ENCODE measurements around the gene HAPLN2. TPM values are rescaled to one million over a fixed set of nuclear protein-coding genes. Genes with fewer than 3 reads are reported as not detected.
"Not testable (repeated sequence)": the region's sequence is repeated elsewhere in the genome, so short reads cannot be mapped to it uniquely, and the experiment has no call there.

Gene HAPLN2
- polyA plus RNA-seq, 3 donors from 2014 or later, result not detected

- H3K4me1 Mint-ChIP-seq, result no peaks in the 10 kb centered on the region
- H3K27me3 Mint-ChIP-seq (ENCODE audit: low read depth in 3 of 3), result peaks cover 7 to 17% (median 15%) of the 10 kb centered on the region in 3 donors
- H3K9me3 Mint-ChIP-seq, result no peaks in the 10 kb centered on the region
Measured at GRCh38 chr1:156615946-156616345, 3.3 kb upstream of the HAPLN2 start.

GRCh38 chr1:156616463-156616862, 2.8 kb upstream of the HAPLN2 start:
- peaks cover 0 to 3% (median 0%) of the 10 kb centered on the region in 3 donors for H3K36me3 Mint-ChIP-seq
- peaks cover 5 to 16% (median 15%) of the 10 kb centered on the region in 3 donors for H3K27me3 Mint-ChIP-seq (ENCODE audit: low read depth in 3 of 3)
- no peaks in the 10 kb centered on the region for H3K4me1 Mint-ChIP-seq
- no peaks in the 10 kb centered on the region for H3K9me3 Mint-ChIP-seq
- H3K4me3 Mint-ChIP-seq, result no peak overlapping the region
- H3K27ac Mint-ChIP-seq, result no peak overlapping the region
- DNase-seq, result no peak

More at GRCh38 chr1:156615946-156616345, 3.3 kb upstream of the HAPLN2 start:
- Mint-ChIP-seq H3K4me3 (no peak overlapping the region), H3K27ac (no peak overlapping the region), H3K36me3 (peaks cover 0 to 3% (median 0%) of the 10 kb centered on the region in 3 donors)
- no peak for DNase-seq

GRCh38 chr1:156619582-156619955, 354 bp downstream of the HAPLN2 start:
- Mint-ChIP-seq H3K27ac (no peak overlapping the region), H3K4me3 (no peak overlapping the region), H3K36me3 (no peaks in the 10 kb centered on the region), H3K27me3 (ENCODE audit: low read depth in 3 of 3) (peaks cover 13 to 25% (median 21%) of the 10 kb centered on the region in 3 donors), H3K9me3 (no peaks in the 10 kb centered on the region), H3K4me1 (peaks cover 0 to 2% of the 10 kb centered on the region in 2 donors)
- no peak for DNase-seq

- H3K36me3 Mint-ChIP-seq, result no peaks in the 10 kb centered on the region
- H3K9me3 Mint-ChIP-seq, result peaks cover 0 to 2% (median 0%) of the 10 kb centered on the region in 6 donors
- peak overlapping the region in 4 of 5 donors; percentile 29 to 42 (median 34) for H3K4me3 Mint-ChIP-seq
- H3K27me3 Mint-ChIP-seq (ENCODE audit: low read depth in 3 of 3), result peaks cover 18 to 34% (median 25%) of the 10 kb centered on the region in 3 donors
- no peak overlapping the region for H3K27ac Mint-ChIP-seq
- H3K4me1 Mint-ChIP-seq, result peaks cover 9% of the 10 kb centered on the region in 2 donors
- DNase-seq, result no peak
Measured at GRCh38 chr1:156622581-156623297, 3.5 kb downstream of the HAPLN2 start.

GRCh38 chr1:156623946-156624813, 5.0 kb downstream of the HAPLN2 start:
- H3K27me3 Mint-ChIP-seq (ENCODE audit: low read depth in 3 of 3), result peaks cover 12 to 34% (median 25%) of the 10 kb centered on the region in 3 donors
- H3K4me1 Mint-ChIP-seq, result peaks cover 9% of the 10 kb centered on the region in 2 donors
- peaks cover 0 to 2% (median 0%) of the 10 kb centered on the region in 6 donors for H3K9me3 Mint-ChIP-seq
- H3K27ac Mint-ChIP-seq, result no peak overlapping the region
- peak overlapping the region in 4 of 5 donors; percentile 25 to 49 (median 40) for H3K4me3 Mint-ChIP-seq
- DNase-seq, result peak in 1 of 3 donors; percentile 21
- no peaks in the 10 kb centered on the region for H3K36me3 Mint-ChIP-seq

GRCh38 chr1:156624814-156625435, 5.7 kb downstream of the HAPLN2 start:
- Mint-ChIP-seq H3K4me1 (peaks cover 9% of the 10 kb centered on the region in 2 donors), H3K36me3 (no peaks in the 10 kb centered on the region), H3K9me3 (peaks cover 0 to 2% (median 0%) of the 10 kb centered on the region in 6 donors), H3K27ac (no peak overlapping the region), H3K4me3 (peak overlapping the region in 3 of 5 donors; percentile 10 to 62 (median 25)), H3K27me3 (ENCODE audit: low read depth in 3 of 3) (peaks cover 12 to 31% (median 24%) of the 10 kb centered on the region in 3 donors)
- DNase-seq, result no peak

GRCh38 chr1:156625436-156626078, 6.3 kb downstream of the HAPLN2 start:
- peak overlapping the region in 1 of 6 donors; percentile 55 for H3K27ac Mint-ChIP-seq
- peaks cover 0 to under 1% (median 0%) of the 10 kb centered on the region in 3 donors for H3K36me3 Mint-ChIP-seq
- peaks cover 9% of the 10 kb centered on the region in 2 donors for H3K4me1 Mint-ChIP-seq
- H3K9me3 Mint-ChIP-seq, result peaks cover 0 to 4% (median 0%) of the 10 kb centered on the region in 6 donors
- DNase-seq, result peak; percentile 42 to 52 (median 49)
- peaks cover 12 to 31% (median 20%) of the 10 kb centered on the region in 3 donors for H3K27me3 Mint-ChIP-seq (ENCODE audit: low read depth in 3 of 3)
- peak overlapping the region; percentile 73 to 83 (median 81) for H3K4me3 Mint-ChIP-seq

- peaks cover 9% of the 10 kb centered on the region in 2 donors for H3K4me1 Mint-ChIP-seq
- H3K36me3 Mint-ChIP-seq, result peaks cover 0 to 4% (median 0%) of the 10 kb centered on the region in 3 donors
- H3K4me3 Mint-ChIP-seq, result peak overlapping the region; percentile 73 to 83 (median 81)
- H3K9me3 Mint-ChIP-seq, result peaks cover 0 to 4% (median 0%) of the 10 kb centered on the region in 6 donors
- peaks cover 12 to 29% (median 20%) of the 10 kb centered on the region in 3 donors for H3K27me3 Mint-ChIP-seq (ENCODE audit: low read depth in 3 of 3)
- no peak for DNase-seq
- no peak overlapping the region for H3K27ac Mint-ChIP-seq
Measured at GRCh38 chr1:156626079-156626438, 6.8 kb downstream of the HAPLN2 start.

- Mint-ChIP-seq H3K4me1 (peaks cover 9% of the 10 kb centered on the region in 2 donors), H3K36me3 (peaks cover 0 to 4% (median 0%) of the 10 kb centered on the region in 3 donors), H3K27me3 (ENCODE audit: low read depth in 3 of 3) (peaks cover 12 to 30% (median 21%) of the 10 kb centered on the region in 3 donors), H3K9me3 (peaks cover 0 to 4% (median 0%) of the 10 kb centered on the region in 6 donors), H3K27ac (no peak overlapping the region), H3K4me3 (no peak overlapping the region)
- DNase-seq, result peak in 1 of 3 donors; percentile 30
Measured at GRCh38 chr1:156627313-156627880, 8.2 kb downstream of the HAPLN2 start.

GRCh38 chr1:156629823-156630449, 10.7 kb downstream of the HAPLN2 start:
- Mint-ChIP-seq H3K4me3 (no peak overlapping the region), H3K27ac (no peak overlapping the region), H3K4me1 (peaks cover 7 to 9% of the 10 kb centered on the region in 2 donors), H3K36me3 (peaks cover 0 to 4% (median 0%) of the 10 kb centered on the region in 3 donors), H3K27me3 (ENCODE audit: low read depth in 3 of 3) (peaks cover 13 to 25% (median 15%) of the 10 kb centered on the region in 3 donors), H3K9me3 (peaks cover 0 to 4% (median 0%) of the 10 kb centered on the region in 6 donors)
- no peak for DNase-seq

GRCh38 chr1:156631152-156631551, 11.9 kb downstream of the HAPLN2 start:
- not testable (repeated sequence) for H3K27ac Mint-ChIP-seq, H3K4me3 Mint-ChIP-seq, H3K36me3 Mint-ChIP-seq, H3K9me3 Mint-ChIP-seq, DNase-seq, H3K4me1 Mint-ChIP-seq
- H3K27me3 Mint-ChIP-seq (ENCODE audit: low read depth in 3 of 3), result peaks cover 7 to 20% (median 9%) of the 10 kb centered on the region in 3 donors

- no peaks in the 10 kb centered on the region for H3K4me1 Mint-ChIP-seq
- H3K27me3 Mint-ChIP-seq (ENCODE audit: low read depth in 3 of 3), result peaks cover 9 to 19% (median 11%) of the 10 kb centered on the region in 3 donors
- no peak overlapping the region for H3K27ac Mint-ChIP-seq
- peaks cover 0 to 4% (median 0%) of the 10 kb centered on the region in 3 donors for H3K36me3 Mint-ChIP-seq
- H3K4me3 Mint-ChIP-seq, result no peak overlapping the region
- DNase-seq, result no peak
- peaks cover 0 to 2% (median 0%) of the 10 kb centered on the region in 6 donors for H3K9me3 Mint-ChIP-seq
Measured at GRCh38 chr1:156632355-156632754, 13.1 kb downstream of the HAPLN2 start.

Data from immature natural killer cell (primary cell).